ENCODE measurements around the gene FSHR. TPM values are rescaled to one million over a fixed set of nuclear protein-coding genes. Genes with fewer than 3 reads are reported as not detected.

The FSHR gene
- total RNA-seq, 6 donors from 2014 or later = not detected

DNA sequence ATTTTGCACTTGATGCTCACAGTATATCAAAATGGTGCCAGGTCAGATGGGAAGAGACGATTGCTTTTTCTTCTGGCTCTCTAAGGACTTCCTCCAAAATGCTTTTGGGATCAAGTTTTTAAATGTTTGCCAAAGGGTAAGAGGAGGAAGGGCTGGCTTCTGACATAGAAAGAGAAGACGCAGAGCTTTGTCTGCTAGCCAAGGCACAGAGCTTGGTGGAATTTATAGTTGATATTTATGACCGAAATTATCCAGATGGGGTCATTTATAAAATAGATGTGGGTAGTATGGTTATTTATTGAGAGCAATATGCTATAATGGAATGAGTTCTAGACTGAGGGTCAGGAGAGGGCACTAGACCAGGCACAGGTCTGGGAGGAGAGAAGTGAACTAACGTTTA lies 193.3 kb downstream of the FSHR start:
- no peaks in the 10 kb centered on the region for H3K9me3 ChIP-seq
- TF ChIP-seq POLR2A (IDR thresholded peaks at IDR 0.05) = no peak
- TF ChIP-seq EP300 (IDR thresholded peaks at IDR 0.05) = no peak
- TF ChIP-seq, protein P1, sequence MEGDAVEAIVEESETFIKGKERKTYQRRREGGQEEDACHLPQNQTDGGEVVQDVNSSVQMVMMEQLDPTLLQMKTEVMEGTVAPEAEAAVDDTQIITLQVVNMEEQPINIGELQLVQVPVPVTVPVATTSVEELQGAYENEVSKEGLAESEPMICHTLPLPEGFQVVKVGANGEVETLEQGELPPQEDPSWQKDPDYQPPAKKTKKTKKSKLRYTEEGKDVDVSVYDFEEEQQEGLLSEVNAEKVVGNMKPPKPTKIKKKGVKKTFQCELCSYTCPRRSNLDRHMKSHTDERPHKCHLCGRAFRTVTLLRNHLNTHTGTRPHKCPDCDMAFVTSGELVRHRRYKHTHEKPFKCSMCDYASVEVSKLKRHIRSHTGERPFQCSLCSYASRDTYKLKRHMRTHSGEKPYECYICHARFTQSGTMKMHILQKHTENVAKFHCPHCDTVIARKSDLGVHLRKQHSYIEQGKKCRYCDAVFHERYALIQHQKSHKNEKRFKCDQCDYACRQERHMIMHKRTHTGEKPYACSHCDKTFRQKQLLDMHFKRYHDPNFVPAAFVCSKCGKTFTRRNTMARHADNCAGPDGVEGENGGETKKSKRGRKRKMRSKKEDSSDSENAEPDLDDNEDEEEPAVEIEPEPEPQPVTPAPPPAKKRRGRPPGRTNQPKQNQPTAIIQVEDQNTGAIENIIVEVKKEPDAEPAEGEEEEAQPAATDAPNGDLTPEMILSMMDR (IDR thresholded peaks at IDR 0.05) = no peak
- no peak for TF ChIP-seq POLR2AphosphoS5 (IDR thresholded peaks at IDR 0.05)
- DNase-seq = no peak
- 73% methylated on average over 4 of the region's 4 CpGs for WGBS, 2 donors
- H3K4me1 ChIP-seq = no peaks in the 10 kb centered on the region
- H3K4me3 ChIP-seq = no peak overlapping the region
- no peaks in the 10 kb centered on the region for H3K36me3 ChIP-seq
- no peak for ATAC-seq (ENCODE audit: low FRiP score in 2 of 2)
- H3K27me3 ChIP-seq = no peaks in the 10 kb centered on the region
- no peak overlapping the region for H3K27ac ChIP-seq

DNA sequence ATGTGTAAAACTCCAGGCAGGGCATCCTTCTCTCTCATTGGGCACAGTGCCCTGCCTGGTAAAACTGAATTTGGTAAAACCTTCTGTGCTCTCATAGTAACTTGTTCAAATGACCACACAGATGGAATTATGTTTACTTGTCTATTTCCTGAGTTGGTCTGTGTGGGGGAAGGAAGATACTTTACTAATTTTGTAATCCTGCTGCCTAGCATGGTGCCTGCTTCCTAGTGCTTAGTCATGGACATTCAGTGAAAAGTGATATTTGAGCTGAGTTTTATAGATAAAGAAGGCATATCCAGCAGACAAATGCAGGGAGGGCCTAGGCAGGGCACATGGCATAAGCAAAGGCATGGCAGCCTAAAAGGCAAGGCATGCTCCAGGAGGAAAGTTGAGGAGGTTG lies 199.4 kb downstream of the FSHR start:
- Histone ChIP-seq H3K36me3 (no peaks in the 10 kb centered on the region), H3K4me1 (no peaks in the 10 kb centered on the region), H3K27ac (no peak overlapping the region), H3K27me3 (no peaks in the 10 kb centered on the region), H3K4me3 (no peak overlapping the region), H3K9me3 (no peaks in the 10 kb centered on the region)
- ATAC-seq (ENCODE audit: low FRiP score in 2 of 2) (no peak), DNase-seq (no peak)
- TF ChIP-seq POLR2A (IDR thresholded peaks at IDR 0.05) = no peak
- TF ChIP-seq, protein P1 (IDR thresholded peaks at IDR 0.05) = no peak
- TF ChIP-seq POLR2AphosphoS5 (IDR thresholded peaks at IDR 0.05) = no peak
- TF ChIP-seq EP300 (IDR thresholded peaks at IDR 0.05) = no peak

DNA sequence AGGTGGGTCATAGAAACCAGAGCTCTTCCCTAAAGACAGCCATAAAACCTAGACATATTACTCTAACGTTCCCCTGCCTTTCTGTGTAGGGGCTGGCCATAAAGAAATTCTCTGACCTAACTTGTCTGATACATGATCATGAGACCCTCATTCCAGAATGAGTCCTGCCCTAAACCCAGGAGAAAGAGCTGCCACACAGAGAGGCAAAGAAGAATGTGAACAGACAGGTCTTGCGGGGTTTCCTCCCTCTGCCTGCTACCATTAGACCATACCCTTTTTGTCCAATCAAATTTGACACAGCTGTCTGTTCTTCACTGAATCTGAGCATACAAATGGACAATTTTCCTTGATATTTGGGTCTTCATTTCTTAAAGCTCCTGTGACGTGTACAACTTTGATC lies 200.0 kb downstream of the FSHR start:
- H3K27me3 ChIP-seq = no peaks in the 10 kb centered on the region
- no peak overlapping the region for H3K27ac ChIP-seq
- no peaks in the 10 kb centered on the region for H3K36me3 ChIP-seq
- TF ChIP-seq, protein P1 (IDR thresholded peaks at IDR 0.05) = no peak
- TF ChIP-seq POLR2AphosphoS5 (IDR thresholded peaks at IDR 0.05) (no peak), POLR2A (IDR thresholded peaks at IDR 0.05) (no peak), EP300 (IDR thresholded peaks at IDR 0.05) (no peak)
- no peak overlapping the region for H3K4me3 ChIP-seq
- no peaks in the 10 kb centered on the region for H3K9me3 ChIP-seq
- H3K4me1 ChIP-seq = no peaks in the 10 kb centered on the region
- WGBS, 2 donors = 86 to 92% methylated on average over 3 of the region's 3 CpGs
- no peak for DNase-seq
- ATAC-seq (ENCODE audit: low FRiP score in 2 of 2) = no peak

DNA sequence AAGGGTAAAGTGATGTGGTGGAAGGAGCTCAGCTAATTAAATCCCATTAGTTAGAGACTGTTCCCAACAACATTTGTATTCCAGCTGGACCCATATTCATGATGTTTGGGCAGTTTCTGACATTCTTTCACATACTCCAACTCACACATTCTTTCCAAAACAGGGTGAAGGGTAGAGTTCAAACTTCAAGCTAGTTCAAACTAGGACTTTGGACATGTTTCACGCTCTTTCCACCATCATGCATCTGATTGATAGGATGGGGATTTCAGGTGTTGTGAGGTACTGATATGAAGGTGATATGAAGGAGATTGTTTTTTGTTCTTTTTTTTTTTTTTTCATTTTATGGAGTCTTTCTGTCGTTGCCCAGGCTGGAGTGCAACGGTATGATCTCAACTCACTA lies 201.7 kb downstream of the FSHR start:
- H3K4me3 ChIP-seq = no peak overlapping the region
- no peak for DNase-seq
- H3K27me3 ChIP-seq = no peaks in the 10 kb centered on the region
- 48% methylated on average over 3 of the region's 3 CpGs for WGBS, 2 donors
- no peaks in the 10 kb centered on the region for H3K4me1 ChIP-seq
- no peak overlapping the region for H3K27ac ChIP-seq
- TF ChIP-seq, protein P1 (IDR thresholded peaks at IDR 0.05) = no peak
- TF ChIP-seq EP300 (IDR thresholded peaks at IDR 0.05) = no peak
- TF ChIP-seq POLR2A (IDR thresholded peaks at IDR 0.05) = no peak
- no peak for TF ChIP-seq POLR2AphosphoS5 (IDR thresholded peaks at IDR 0.05)
- no peaks in the 10 kb centered on the region for H3K36me3 ChIP-seq
- no peak for ATAC-seq (ENCODE audit: low FRiP score in 2 of 2)
- H3K9me3 ChIP-seq = no peaks in the 10 kb centered on the region

DNA sequence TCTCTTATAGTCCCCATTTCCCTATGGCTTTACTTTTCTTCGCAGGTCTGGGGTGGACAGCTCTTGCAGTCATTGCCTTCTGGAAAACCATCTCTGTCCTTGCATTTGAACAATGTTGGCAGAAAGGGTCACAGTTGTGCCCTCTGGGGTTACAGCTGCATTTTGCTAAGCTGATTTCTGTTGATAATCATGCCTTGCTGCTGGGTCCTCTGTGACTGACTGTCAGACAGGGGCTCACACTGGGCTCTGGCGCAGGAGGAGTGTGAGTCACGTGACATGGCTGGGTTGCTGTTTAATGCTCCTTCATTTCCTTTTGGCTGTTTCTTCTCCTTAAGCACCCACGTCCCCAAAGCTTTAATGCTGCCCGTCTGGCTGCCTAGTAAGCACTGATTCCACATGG lies 202.2 kb downstream of the FSHR start:
- 42 to 57% methylated on average over 5 of the region's 5 CpGs for WGBS, 2 donors
- ATAC-seq (ENCODE audit: low FRiP score in 2 of 2) (no peak), DNase-seq (no peak)
- no peaks in the 10 kb centered on the region for H3K9me3 ChIP-seq
- H3K27me3 ChIP-seq = no peaks in the 10 kb centered on the region
- H3K27ac ChIP-seq = no peak overlapping the region
- no peaks in the 10 kb centered on the region for H3K36me3 ChIP-seq
- TF ChIP-seq POLR2AphosphoS5 (IDR thresholded peaks at IDR 0.05) (no peak), POLR2A (IDR thresholded peaks at IDR 0.05) (no peak), EP300 (IDR thresholded peaks at IDR 0.05) (no peak)
- TF ChIP-seq, protein P1 (IDR thresholded peaks at IDR 0.05) = no peak
- no peaks in the 10 kb centered on the region for H3K4me1 ChIP-seq
- H3K4me3 ChIP-seq = no peak overlapping the region

Measured in upper lobe of left lung (tissue), 6 donors.